Measurements from ENCODE around the gene GPR63.

GPR63 gene

GRCh38 chr6:96876886-96877545 lies 39.7 kb upstream of the GPR63 start:
- TF ChIP-seq EZH2phosphoT487 (IDR thresholded peaks at IDR 0.05; ENCODE audit: borderline replicate concordance, low read length) (no peak), CTCF (IDR thresholded peaks at IDR 0.05; ENCODE audit: low read depth, low read length, poor library complexity, severe bottlenecking) (no peak)
- H4K20me1 ChIP-seq (ENCODE audit: control insufficient read depth, insufficient read depth, low read depth, low read length): no peaks in the 10 kb centered on the region
- H3K4me1 ChIP-seq (ENCODE audit: control insufficient read depth, low read length): no peaks in the 10 kb centered on the region
- H3K36me3 ChIP-seq (ENCODE audit: control insufficient read depth, low read length): no peaks in the 10 kb centered on the region
- no peak overlapping the region for H3K4me3 ChIP-seq (ENCODE audit: low read length)
- H3K9me2 ChIP-seq (replicated peaks; ENCODE audit: control insufficient read depth, low read length): no peaks in the 10 kb centered on the region
- H3K27ac ChIP-seq (ENCODE audit: low read depth, low read length): no peak overlapping the region
- H3F3A ChIP-seq (ENCODE audit: control insufficient read depth, insufficient read depth): no peaks in the 10 kb centered on the region
- no peaks in the 10 kb centered on the region for H3K79me2 ChIP-seq (ENCODE audit: control insufficient read depth, low read length)
- H3K9me3 ChIP-seq (ENCODE audit: control insufficient read depth, insufficient read depth, low read length): no peaks in the 10 kb centered on the region
- H3K27me3 ChIP-seq (ENCODE audit: control insufficient read depth, low read length): peaks cover 5% of the 10 kb centered on the region; the same call in 1 of the 2 replicates
- H3K4me2 ChIP-seq (ENCODE audit: low read length): no peak overlapping the region

- Histone ChIP-seq H3K4me2 (ENCODE audit: low read length) (no peak overlapping the region), H3K79me2 (ENCODE audit: control insufficient read depth, low read length) (no peaks in the 10 kb centered on the region), H3K9me3 (ENCODE audit: control insufficient read depth, insufficient read depth, low read length) (no peaks in the 10 kb centered on the region), H3K4me1 (ENCODE audit: control insufficient read depth, low read length) (no peaks in the 10 kb centered on the region), H3K27me3 (ENCODE audit: control insufficient read depth, low read length) (peaks cover 5% of the 10 kb centered on the region; the same call in 1 of the 2 replicates), H3K4me3 (ENCODE audit: low read length) (no peak overlapping the region), H4K20me1 (ENCODE audit: control insufficient read depth, insufficient read depth, low read depth, low read length) (no peaks in the 10 kb centered on the region), H3F3A (ENCODE audit: control insufficient read depth, insufficient read depth) (no peaks in the 10 kb centered on the region), H3K27ac (ENCODE audit: low read depth, low read length) (no peak overlapping the region), H3K36me3 (ENCODE audit: control insufficient read depth, low read length) (no peaks in the 10 kb centered on the region), H3K9me2 (replicated peaks; ENCODE audit: control insufficient read depth, low read length) (no peaks in the 10 kb centered on the region)
- TF ChIP-seq CTCF (IDR thresholded peaks at IDR 0.05; ENCODE audit: low read depth, low read length, poor library complexity, severe bottlenecking): no peak
- no peak for TF ChIP-seq EZH2phosphoT487 (IDR thresholded peaks at IDR 0.05; ENCODE audit: borderline replicate concordance, low read length)
Observed at GRCh38 chr6:96872976-96873375, 35.7 kb upstream of the GPR63 start.

- Histone ChIP-seq H3K4me3 (ENCODE audit: low read length) (no peak overlapping the region), H3K9me2 (replicated peaks; ENCODE audit: control insufficient read depth, low read length) (no peaks in the 10 kb centered on the region), H3K4me2 (ENCODE audit: low read length) (no peak overlapping the region), H3K4me1 (ENCODE audit: control insufficient read depth, low read length) (no peaks in the 10 kb centered on the region), H3F3A (ENCODE audit: control insufficient read depth, insufficient read depth) (no peaks in the 10 kb centered on the region), H3K36me3 (ENCODE audit: control insufficient read depth, low read length) (no peaks in the 10 kb centered on the region), H3K27ac (ENCODE audit: low read depth, low read length) (no peak overlapping the region), H3K27me3 (ENCODE audit: control insufficient read depth, low read length) (peaks cover 22% of the 10 kb centered on the region), H3K9me3 (ENCODE audit: control insufficient read depth, insufficient read depth, low read length) (no peaks in the 10 kb centered on the region), H4K20me1 (ENCODE audit: control insufficient read depth, insufficient read depth, low read depth, low read length) (no peaks in the 10 kb centered on the region), H3K79me2 (ENCODE audit: control insufficient read depth, low read length) (no peaks in the 10 kb centered on the region)
- TF ChIP-seq EZH2phosphoT487 (IDR thresholded peaks at IDR 0.05; ENCODE audit: borderline replicate concordance, low read length) (no peak), CTCF (IDR thresholded peaks at IDR 0.05; ENCODE audit: low read depth, low read length, poor library complexity, severe bottlenecking) (no peak)
Observed at GRCh38 chr6:96865055-96865405, 27.8 kb upstream of the GPR63 start.
